HG03571 (cell line): ENCODE results near the gene ZNF423.

Source experiments
- ATAC-seq: cut with Tn5 transposase; IDR thresholded peaks from one replicate; pipeline ENCODE4 v1.9.1; 2021; ENCODE audit not compliant: unreplicated experiment

Gene ZNF423

DNA sequence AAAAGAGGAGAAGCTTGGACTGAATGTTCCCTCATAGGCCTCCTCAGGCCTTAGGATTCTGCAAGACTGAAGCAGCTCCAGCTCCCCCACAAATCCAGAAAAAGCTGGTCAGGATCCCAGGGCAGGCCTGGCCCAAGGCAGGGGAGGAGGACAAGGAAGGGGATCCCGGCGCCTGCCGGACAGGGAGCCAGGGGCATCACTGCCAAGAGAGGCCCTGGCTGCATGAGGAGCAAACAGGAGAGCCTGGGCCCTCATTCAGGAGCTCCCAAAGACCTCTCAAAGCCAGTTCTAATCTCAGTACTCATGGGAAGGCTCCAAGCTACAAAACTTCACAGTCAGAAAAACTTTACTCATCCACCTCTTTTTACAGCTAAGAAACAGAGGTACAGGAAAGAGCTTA, 67.3 kb downstream of the ZNF423 start:
- ATAC-seq, result no peak

DNA sequence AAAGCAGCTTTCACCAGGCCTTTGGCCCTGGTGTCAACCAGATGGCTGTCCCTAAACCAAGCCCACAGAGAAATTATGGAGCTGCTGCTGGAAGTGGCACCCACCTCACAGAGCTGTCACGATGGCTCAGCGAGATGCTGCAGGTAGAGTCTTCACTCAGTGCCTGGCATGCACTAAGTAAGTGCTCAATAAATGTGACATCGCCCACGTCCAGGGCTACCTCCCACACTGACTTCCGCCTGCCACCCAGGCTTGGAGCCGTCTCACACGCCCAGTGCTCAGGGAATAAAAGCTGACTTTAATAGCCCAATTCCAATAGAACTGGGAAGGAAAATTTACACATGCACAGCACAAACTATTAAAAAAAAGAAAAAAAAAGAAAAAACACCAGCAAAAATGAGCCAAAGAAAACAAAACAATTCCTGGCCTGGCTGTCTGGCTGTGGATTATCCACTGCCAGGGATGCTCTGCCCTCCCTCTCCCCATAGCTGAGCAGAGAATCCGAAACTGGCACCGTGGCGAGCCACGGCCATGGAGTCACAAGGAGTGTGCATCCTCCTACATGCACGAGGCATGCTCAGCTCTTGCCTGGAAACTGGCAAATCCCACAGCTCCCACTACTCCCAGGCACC, 68.9 kb downstream of the ZNF423 start:
- no peak for ATAC-seq

DNA sequence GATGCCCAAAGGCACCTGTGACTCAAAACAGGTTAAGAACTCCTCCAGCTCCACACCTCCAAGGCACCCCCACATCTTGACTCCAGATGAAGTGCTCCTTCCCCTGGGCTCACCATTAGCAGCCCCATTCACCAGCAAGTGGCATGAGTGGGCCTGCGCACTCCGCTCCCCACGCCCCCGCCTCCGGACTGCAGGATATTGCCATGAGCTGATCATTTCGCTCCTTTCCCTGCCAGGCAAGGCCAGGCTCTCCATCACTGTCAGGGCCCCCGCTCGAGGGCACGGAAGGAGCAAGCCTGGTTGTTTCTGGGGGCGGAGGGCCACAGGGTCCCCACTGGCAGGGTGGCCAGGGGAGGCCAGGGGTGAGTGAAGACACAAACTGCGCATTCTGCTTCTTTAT, 69.9 kb downstream of the ZNF423 start:
- no peak for ATAC-seq

DNA sequence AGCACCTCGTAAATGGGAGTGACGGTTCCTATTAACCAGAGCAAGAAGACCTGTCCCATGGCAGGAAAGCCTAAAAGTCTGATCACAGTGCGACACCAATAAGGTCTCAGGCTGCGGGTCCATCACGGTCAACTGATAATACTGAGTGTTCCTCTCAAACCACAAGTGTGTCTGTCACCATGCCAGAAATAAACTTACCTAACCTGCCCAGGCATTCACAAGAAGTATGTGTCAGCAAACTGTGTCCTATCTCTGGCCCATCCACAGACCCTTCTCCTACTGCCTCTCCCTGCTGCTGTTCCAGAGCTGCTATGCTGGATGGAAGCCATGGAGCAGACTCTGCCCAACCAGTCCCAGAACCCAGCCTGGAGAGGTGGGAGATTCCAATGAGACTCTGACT, 73.5 kb downstream of the ZNF423 start:
- ATAC-seq, result no peak

DNA sequence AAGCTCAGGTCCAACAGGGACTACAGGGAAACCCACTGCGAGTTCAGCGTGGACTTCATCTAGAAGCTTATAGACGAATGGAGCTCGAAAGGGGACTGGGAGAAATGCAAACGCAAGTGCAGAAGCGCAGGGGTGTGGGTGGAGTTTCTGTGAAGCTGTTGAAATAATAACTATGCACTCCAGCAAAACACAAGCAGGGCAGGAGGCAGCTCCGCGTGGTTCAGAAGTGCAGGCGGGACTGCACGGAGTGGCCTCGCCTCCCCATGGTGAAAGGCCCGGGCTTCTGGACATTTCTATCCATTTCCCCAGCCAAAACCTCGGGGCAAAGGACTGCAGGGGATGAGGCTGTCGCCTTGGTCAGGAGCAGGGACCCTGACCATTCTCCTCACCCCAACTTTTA, 74.5 kb downstream of the ZNF423 start:
- ATAC-seq, result no peak

DNA sequence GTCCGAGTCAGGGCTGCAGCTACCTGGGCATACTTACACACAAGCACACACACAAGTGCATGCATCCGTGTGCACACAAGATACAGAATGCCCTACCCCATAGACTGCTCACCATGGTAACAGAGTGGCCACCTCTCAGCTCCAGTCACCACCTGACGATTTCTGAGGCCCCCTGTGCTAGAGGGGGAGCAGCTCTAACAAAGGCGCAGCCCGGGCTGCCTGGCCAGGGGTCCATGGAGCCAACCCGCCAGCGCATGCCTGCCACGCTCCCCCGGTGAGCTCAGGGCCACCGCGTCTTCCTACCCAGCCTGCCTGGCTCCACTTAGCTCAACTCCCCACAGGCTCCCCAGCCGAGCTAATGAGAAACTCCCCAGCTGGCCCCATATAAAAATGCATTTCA, 75.5 kb downstream of the ZNF423 start:
- no peak for ATAC-seq

DNA sequence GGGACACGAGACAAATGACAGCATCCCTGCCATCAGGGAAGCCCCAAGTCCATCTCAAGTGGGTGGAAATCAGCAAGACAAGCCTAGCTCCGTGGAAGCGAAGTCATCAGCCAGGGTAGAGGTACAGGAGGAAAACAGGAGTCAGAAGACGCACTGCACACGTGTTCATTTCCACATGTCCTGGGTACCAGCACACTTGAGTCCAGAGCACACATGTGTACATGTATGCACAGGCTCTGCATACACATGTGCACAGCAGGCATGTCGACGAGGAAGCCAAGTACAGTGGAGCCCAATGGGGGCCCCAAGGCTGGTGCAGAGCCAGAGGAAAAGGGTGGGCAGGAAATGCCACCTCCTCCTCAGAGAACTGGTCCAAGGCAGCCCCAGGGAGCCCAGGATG, 75.9 kb downstream of the ZNF423 start:
- no peak for ATAC-seq

DNA sequence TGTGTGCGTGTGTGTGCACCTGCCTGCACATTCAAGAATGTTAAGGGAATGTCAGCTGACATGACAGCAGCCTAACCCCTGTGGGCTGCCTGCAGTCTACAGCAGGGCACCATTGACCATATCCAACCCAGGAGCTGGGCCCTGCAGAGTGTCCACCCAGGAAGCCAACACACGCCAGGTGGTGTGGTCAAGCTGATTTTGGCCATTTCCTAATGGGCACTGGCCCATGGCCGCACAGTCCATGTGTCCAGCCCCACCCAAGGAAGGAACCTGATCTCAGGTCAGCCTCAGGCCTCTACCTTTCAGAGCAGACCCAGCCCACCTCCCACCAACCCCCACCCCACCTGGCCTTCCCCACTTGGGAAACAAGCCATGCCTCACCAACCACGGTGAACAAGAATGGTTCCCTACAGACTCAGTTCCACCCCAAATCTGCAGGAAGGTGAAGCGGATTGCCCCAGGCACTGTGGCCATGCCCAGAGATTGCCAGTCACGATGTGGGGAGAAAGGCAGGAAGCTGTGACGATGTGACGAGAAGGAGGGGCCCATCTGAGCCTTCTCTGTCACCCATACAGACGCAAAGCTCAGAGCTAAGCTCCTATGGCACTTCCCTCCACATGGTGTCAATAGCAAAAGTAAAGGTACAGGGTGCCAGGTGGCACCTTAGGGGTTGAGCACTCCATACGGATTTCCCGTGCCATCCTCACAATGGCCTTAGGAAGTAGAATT, 77.5 kb downstream of the ZNF423 start:
- no peak for ATAC-seq

DNA sequence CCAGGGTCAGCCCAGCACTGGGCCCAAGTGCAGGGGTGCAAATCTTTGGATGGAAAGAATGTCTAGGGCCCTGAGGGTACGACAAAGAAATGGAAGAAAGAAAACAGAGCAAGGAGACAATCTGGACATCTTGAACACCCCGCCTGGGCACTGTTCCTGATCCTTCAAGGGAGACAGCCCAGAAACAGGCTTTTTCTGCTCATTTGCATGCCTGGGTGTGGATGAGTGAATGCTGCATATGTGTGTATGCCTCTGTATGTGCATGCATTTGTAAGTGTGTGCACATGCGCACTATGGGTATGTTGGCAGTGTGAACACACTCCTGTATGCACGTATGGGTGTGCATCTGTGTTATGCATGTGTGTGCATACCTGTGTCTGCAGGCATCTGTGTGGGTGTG, 79.2 kb downstream of the ZNF423 start:
- no peak for ATAC-seq

DNA sequence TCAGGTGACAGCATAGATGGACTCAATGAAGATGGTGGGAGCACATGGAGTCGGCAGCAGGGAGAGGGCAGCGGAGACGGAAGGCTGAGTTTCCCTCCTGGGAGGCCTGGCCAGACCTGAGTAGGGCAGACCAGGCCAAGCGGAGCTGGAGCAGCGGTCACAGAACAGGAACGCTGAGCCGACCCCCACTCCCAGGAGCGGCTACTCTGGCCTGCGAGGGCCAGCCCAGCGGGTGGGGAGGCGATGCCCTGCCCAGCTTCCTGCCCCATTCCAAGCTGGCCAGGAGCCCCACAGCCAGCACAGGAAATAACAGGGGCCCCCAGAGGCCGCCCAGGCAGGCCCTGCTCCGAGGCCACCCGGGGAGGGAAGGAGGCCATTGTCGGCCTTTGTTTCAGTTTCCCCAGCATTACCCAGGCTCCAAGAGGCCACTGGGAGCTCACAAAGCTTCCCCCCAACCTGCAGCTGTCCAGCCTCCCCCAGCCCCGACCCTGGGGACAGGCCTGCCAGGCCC, 79.8 kb downstream of the ZNF423 start:
- no peak for ATAC-seq

DNA sequence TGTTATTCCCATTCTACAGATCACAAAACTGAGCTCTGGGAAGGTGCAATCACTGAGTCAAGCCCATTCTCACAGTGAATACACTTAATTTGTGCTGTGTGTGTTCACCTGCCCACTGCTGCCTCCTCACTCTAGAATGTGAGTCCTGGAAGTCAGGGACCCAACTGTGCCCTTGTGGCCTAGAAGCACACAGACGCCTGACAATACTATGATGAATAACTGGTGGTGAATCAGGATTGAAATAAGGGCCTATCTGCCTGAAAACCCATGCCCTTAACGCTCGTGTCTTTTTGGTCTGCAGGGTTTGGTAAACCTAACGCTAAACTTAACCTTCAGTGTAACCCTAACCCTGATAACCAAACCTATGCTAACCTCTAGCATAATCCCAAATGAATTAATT, 80.3 kb downstream of the ZNF423 start:
- ATAC-seq, result no peak

DNA sequence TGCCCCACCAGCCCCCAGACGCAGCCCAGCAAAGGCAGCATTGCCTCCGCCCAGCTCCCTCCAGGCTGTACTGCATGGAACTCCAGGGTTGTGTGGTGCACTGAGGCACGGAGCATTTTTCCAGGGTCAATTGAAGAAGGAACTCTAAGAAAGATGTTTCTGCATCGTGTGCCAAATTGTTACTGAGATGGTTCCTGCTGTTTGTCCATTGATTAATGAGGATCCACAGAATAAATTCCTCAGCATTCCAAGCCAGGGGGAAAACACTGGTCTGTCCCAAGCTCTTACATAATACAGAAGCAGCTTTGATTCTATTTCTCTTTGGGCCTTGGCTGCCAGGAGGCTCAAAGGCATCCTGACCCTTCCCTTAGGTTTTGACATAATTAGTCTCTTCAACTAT, 80.9 kb downstream of the ZNF423 start:
- no peak for ATAC-seq

DNA sequence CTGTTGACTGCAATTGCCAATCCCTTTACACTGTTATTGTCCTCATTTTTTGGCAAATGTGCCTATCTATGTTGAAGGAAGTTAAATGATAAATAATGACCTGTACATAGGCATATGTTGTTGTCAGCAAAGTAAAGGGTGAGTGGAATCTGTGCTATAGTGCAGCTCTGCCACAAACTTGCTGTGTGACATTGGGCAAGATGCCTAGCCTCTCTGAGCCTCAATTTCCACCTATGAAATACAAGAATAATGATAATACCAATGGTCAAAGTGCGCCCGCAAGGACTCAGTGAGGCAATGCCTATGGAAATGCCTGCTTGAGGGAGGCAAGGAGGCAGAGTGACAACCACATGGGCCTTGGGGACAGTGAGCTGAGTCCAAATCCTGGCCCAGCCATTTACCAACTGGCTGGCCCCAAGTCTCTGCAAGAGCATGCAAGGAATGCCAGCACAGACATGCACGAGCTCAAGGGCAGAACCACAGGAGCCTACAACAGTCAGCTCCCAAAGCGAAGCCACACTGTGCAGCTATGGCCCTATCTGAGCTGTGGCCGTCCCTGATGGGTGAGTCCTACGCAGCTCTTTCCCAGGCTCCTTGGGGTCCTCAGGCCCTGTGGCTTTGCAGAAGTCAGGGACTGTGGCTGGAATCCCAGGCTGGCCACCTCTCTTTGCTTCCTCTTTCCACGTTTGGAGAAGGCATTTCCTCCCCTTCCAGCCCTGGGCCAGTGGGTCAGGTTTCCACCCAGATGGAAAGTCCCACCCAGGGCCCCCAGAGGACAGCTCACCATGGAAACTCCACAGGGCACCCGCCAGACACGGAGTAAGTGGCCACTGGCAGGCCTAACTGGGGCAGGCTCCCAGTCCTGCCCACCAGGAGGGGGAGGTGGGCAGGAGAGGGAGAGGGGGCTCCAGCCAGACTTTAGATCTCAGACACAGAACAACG, 82.1 kb downstream of the ZNF423 start:
- ATAC-seq, result no peak

DNA sequence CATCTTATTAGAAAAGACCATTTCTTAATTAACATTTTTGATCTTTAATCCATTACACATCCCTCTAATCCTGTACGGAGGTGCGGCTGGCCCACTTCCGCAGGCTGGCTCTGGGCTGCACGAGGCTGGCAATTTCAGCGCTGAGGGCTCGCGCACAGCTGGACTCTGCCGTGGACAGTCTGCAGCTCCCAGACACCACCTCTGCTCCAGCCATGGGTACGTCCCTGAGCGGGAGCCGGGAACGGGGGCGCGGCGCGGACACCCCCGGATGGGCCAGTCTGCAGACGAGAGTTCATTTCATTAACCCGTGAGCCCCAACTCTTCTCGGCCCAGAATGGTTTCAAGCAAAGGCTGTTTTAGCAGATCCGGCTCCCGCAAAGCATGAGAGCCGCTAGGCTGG, 87.9 kb downstream of the ZNF423 start:
- no peak for ATAC-seq

DNA sequence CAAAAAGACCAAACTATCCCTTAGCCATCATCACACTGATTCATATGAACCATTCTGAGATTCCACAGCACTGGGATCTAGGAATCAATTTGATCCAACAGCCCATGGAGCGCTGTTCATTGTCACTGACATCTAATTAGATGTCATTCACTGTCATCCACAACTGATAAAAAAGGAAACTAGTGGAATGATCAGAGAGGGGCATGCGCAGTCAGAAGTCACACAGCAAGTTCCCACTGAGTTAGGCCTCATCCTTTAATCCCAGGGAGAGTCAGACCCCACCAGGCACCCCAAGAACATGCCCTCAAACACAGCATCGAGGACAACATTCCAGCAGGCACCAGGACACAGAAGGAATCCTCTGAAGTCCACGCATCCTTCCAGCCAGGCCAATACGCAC, 88.5 kb downstream of the ZNF423 start:
- no peak for ATAC-seq

DNA sequence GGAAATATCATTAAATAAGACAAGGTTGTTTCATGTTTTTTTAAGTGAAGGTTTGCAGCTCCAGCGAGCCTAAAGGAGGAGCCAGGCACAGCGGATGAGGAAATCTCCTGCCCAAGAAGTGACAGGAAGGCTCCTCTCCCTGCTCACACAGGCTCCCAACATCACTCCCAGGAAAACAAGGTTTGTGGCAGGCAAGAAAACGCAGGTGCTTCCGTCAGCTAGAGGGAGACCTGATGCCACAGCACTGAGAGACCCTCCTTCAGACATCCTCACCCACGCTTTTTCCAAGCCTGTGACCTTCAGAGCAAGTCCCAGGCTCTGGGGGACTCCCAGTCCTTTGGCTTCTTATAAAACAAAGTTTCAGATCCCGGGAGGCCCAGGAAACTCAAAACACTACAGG, 89.7 kb downstream of the ZNF423 start:
- no peak for ATAC-seq

DNA sequence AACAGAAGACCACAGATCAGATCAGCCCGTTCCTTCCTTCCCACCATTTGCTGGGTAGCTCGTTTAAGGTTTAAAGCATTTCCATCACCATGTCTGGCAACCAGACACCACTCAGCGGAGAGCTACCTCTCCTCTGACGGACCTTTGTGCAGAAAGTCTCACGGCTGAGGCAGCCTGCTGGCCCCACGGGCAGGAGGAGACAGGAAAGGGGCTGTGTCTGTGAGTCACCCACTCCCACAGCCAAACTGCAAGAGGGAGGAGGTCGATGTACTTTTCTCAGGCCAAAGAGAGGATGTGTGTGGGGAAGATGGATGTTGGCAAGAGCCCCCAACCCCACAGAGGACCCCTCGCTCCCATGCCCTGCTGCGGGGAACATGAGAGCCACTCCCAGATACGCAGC, 92.1 kb downstream of the ZNF423 start:
- ATAC-seq, result no peak

DNA sequence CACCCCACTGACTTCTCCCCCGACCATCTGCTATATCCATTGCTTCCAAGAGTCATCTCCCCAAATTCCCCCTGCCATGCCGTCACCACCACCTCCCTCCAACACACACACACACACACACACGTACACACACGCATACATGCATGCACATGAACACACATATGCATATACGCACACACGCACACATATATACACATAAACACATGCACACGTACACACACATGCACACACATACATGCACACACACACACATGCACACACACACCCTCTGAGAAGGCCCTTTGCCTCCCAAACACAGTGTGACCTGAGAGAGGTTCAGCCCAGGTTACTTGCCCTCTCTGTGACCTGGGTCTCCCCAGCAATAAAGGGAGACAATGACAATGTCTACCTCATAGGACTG, 95.1 kb downstream of the ZNF423 start:
- ATAC-seq, result no peak

DNA sequence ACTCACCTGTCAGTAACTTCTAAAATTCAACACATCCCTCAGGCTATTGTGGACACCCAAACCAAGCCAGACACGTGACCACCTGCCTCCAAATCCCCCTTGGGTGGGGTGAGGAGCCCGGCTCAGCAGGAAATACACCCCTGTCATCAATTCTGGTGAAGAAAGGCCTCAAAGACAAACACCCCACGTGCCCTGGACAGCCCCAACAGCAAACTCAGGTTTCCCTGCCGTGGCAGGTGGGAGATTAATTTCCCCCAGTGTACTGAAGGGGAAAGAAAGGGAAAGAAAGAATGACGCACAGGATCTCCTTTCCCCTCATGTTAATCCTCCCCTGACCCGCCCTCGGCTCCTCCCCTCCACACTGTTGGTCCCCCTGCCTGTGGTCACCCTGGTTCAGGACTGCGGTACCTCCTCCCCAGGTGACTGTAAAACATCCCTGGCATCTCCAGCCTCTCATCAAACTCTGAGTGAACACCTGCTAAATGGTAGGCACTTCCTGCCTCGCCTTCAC, 98.3 kb downstream of the ZNF423 start:
- ATAC-seq, result no peak

DNA sequence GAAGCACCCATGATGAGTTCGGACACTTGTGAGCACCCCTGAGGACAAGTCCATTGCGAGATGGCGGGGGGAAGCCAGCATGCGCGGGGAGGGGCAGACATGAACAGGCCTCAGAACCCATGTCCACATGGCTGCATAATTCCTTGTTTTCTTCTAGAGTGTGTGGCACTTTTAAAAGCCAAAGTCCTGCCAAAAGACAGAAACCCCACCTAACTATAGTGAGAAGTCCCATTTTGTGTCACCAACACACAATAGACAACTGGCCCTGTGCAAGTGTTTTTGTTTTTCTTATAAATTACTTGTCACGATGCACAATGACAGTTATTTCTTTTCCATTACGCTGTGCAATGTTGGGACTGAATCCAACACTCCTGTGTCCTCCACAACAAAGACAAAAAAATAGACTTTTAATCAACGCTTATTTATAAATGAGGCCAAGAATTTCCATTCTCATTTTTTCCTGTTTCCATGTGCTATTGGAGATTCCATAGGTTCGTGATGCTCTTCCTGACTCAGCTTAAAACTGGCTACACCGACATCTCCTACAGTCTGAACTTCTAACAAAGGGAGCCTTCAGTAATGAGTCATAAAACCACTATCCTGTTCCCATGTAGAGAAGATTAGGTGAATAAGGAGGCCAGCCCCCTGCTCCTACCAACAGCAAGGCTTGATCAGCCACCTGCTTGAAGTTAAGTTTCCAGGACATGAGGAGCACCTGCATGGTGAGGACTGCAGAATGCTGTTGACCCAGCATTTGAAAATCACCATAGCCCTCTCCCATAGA, 98.9 kb downstream of the ZNF423 start:
- ATAC-seq, result no peak
